ENCODE results near the gene SF3B6.

SF3B6 gene

GRCh38 chr2:24082787-24083566, 6.9 kb upstream of the SF3B6 start:
- Histone ChIP-seq H3K4me2 (ENCODE audit: insufficient read depth, low read length, poor library complexity, severe bottlenecking) (peak overlapping the region; percentile 98), H3K4ac (ENCODE audit: low read length) (no peak overlapping the region), H3K27me3 (ENCODE audit: control insufficient read depth in 3 of 3, insufficient read depth in 3 of 3, low read depth in 1 of 3, low read length in 3 of 3) (no peaks in the 10 kb centered on the region), H3K23ac (ENCODE audit: low read depth, low read length, poor library complexity) (no peak overlapping the region), H3K9me3 (replicated peaks in 1 of 2; ENCODE audit: control insufficient read depth in 2 of 2, insufficient read depth in 1 of 2, low read depth in 1 of 2, low read length in 2 of 2) (no peaks in the 10 kb centered on the region), H2BK5ac (ENCODE audit: low read length) (no peak overlapping the region), H2BK12ac (ENCODE audit: low read length) (no peak overlapping the region), H2BK15ac (ENCODE audit: low read length) (no peak overlapping the region), H3K4me3 (ENCODE audit: low read length in 2 of 2) (peak overlapping the region; percentile 63 to 92), H3K36me3 (replicated peaks in 1 of 2; ENCODE audit: control insufficient read depth in 2 of 2, insufficient read depth in 2 of 2, low read length in 2 of 2) (peaks cover 15 to 44% of the 10 kb centered on the region in 2 donors), H4K8ac (ENCODE audit: low read depth, low read length) (no peak overlapping the region), H3K18ac (ENCODE audit: low read length) (peak overlapping the region; percentile 58), H2AK5ac (ENCODE audit: low read depth, low read length) (peak overlapping the region; percentile 68), H3K79me1 (ENCODE audit: low read depth, low read length) (no peaks in the 10 kb centered on the region), H2BK120ac (ENCODE audit: low read depth, low read length) (peak overlapping the region; percentile 63), H2AFZ (ENCODE audit: low read length) (peak overlapping the region; percentile 94), H3K14ac (ENCODE audit: low read length) (no peak overlapping the region), H3K4me1 (ENCODE audit: control insufficient read depth in 2 of 2, insufficient read depth in 1 of 2, low read depth in 1 of 2, low read length in 2 of 2) (peaks cover 0 to 8% of the 10 kb centered on the region in 2 donors), H3K27ac (replicated peaks; ENCODE audit: low read length) (peak overlapping the region; percentile 98), H4K91ac (ENCODE audit: low read depth, low read length, poor library complexity) (peak overlapping the region; percentile 22), H3K9ac (ENCODE audit: low read depth, low read length, poor library complexity) (no peak overlapping the region)
- no CpG with 5 or more reads among the region's 8 CpGs for WGBS, 2 donors (ENCODE audit: extremely low coverage in 2 of 2, insufficient read length in 2 of 2, insufficient replicate concordance in 1 of 2)
- no peak for DNase-seq (ENCODE audit: low spot score)

GRCh38 chr2:24080701-24081100, 4.6 kb upstream of the SF3B6 start:
- Histone ChIP-seq H4K91ac (ENCODE audit: low read depth, low read length, poor library complexity) (no peak overlapping the region), H3K23ac (ENCODE audit: low read depth, low read length, poor library complexity) (no peak overlapping the region), H3K4me3 (ENCODE audit: low read length in 2 of 2) (no peak overlapping the region), H2BK12ac (ENCODE audit: low read length) (no peak overlapping the region), H2BK15ac (ENCODE audit: low read length) (no peak overlapping the region), H3K9me3 (replicated peaks in 1 of 2; ENCODE audit: control insufficient read depth in 2 of 2, insufficient read depth in 1 of 2, low read depth in 1 of 2, low read length in 2 of 2) (no peaks in the 10 kb centered on the region), H3K4ac (ENCODE audit: low read length) (no peak overlapping the region), H3K4me2 (ENCODE audit: insufficient read depth, low read length, poor library complexity, severe bottlenecking) (no peak overlapping the region), H2AK5ac (ENCODE audit: low read depth, low read length) (no peak overlapping the region), H3K27me3 (ENCODE audit: control insufficient read depth in 3 of 3, insufficient read depth in 3 of 3, low read depth in 1 of 3, low read length in 3 of 3) (no peaks in the 10 kb centered on the region), H4K8ac (ENCODE audit: low read depth, low read length) (no peak overlapping the region), H3K9ac (ENCODE audit: low read depth, low read length, poor library complexity) (no peak overlapping the region), H2BK120ac (ENCODE audit: low read depth, low read length) (no peak overlapping the region), H3K4me1 (ENCODE audit: control insufficient read depth in 2 of 2, insufficient read depth in 1 of 2, low read depth in 1 of 2, low read length in 2 of 2) (peaks cover 0 to 10% of the 10 kb centered on the region in 2 donors), H3K18ac (ENCODE audit: low read length) (no peak overlapping the region), H3K14ac (ENCODE audit: low read length) (no peak overlapping the region), H2AFZ (ENCODE audit: low read length) (no peak overlapping the region), H2BK5ac (ENCODE audit: low read length) (no peak overlapping the region), H3K79me1 (ENCODE audit: low read depth, low read length) (no peaks in the 10 kb centered on the region), H3K27ac (replicated peaks; ENCODE audit: low read length) (no peak overlapping the region), H3K36me3 (replicated peaks in 1 of 2; ENCODE audit: control insufficient read depth in 2 of 2, insufficient read depth in 2 of 2, low read length in 2 of 2) (peaks cover 15 to 50% of the 10 kb centered on the region in 2 donors)
- no CpG with 5 or more reads among the region's 2 CpGs for whole genome bisulfite sequencing, 2 donors (ENCODE audit: extremely low coverage in 2 of 2, insufficient read length in 2 of 2, insufficient replicate concordance in 1 of 2)
- no peak for DNase-seq (ENCODE audit: low spot score)

- Histone ChIP-seq H3K14ac (ENCODE audit: low read length) (no peak overlapping the region), H3K4me3 (ENCODE audit: low read length in 2 of 2) (no peak overlapping the region), H2AK5ac (ENCODE audit: low read depth, low read length) (no peak overlapping the region), H3K9me3 (replicated peaks in 1 of 2; ENCODE audit: control insufficient read depth in 2 of 2, insufficient read depth in 1 of 2, low read depth in 1 of 2, low read length in 2 of 2) (no peaks in the 10 kb centered on the region), H3K27me3 (ENCODE audit: control insufficient read depth in 3 of 3, insufficient read depth in 3 of 3, low read depth in 1 of 3, low read length in 3 of 3) (no peaks in the 10 kb centered on the region), H2BK5ac (ENCODE audit: low read length) (no peak overlapping the region), H2AFZ (ENCODE audit: low read length) (no peak overlapping the region), H4K91ac (ENCODE audit: low read depth, low read length, poor library complexity) (no peak overlapping the region), H3K27ac (replicated peaks; ENCODE audit: low read length) (no peak overlapping the region), H3K4ac (ENCODE audit: low read length) (no peak overlapping the region), H2BK15ac (ENCODE audit: low read length) (no peak overlapping the region), H2BK12ac (ENCODE audit: low read length) (no peak overlapping the region), H3K9ac (ENCODE audit: low read depth, low read length, poor library complexity) (no peak overlapping the region), H3K79me1 (ENCODE audit: low read depth, low read length) (no peaks in the 10 kb centered on the region), H3K23ac (ENCODE audit: low read depth, low read length, poor library complexity) (no peak overlapping the region), H4K8ac (ENCODE audit: low read depth, low read length) (no peak overlapping the region), H3K4me1 (ENCODE audit: control insufficient read depth in 2 of 2, insufficient read depth in 1 of 2, low read depth in 1 of 2, low read length in 2 of 2) (peaks cover 2 to 6% of the 10 kb centered on the region in 2 donors), H2BK120ac (ENCODE audit: low read depth, low read length) (no peak overlapping the region), H3K4me2 (ENCODE audit: insufficient read depth, low read length, poor library complexity, severe bottlenecking) (no peak overlapping the region), H3K18ac (ENCODE audit: low read length) (no peak overlapping the region), H3K36me3 (replicated peaks in 1 of 2; ENCODE audit: control insufficient read depth in 2 of 2, insufficient read depth in 2 of 2, low read length in 2 of 2) (peaks cover 14 to 64% of the 10 kb centered on the region in 2 donors)
- DNase-seq (ENCODE audit: low spot score): no peak
- WGBS, 2 donors (ENCODE audit: extremely low coverage in 2 of 2, insufficient read length in 2 of 2, insufficient replicate concordance in 1 of 2): no CpG with 5 or more reads among the region's 2 CpGs
Observed at GRCh38 chr2:24077879-24078278, 1.8 kb upstream of the SF3B6 start.

GRCh38 chr2:24077535-24077877, 1.4 kb upstream of the SF3B6 start:
- Histone ChIP-seq H2BK120ac (ENCODE audit: low read depth, low read length) (no peak overlapping the region), H3K79me1 (ENCODE audit: low read depth, low read length) (no peaks in the 10 kb centered on the region), H2BK5ac (ENCODE audit: low read length) (no peak overlapping the region), H3K9me3 (replicated peaks in 1 of 2; ENCODE audit: control insufficient read depth in 2 of 2, insufficient read depth in 1 of 2, low read depth in 1 of 2, low read length in 2 of 2) (no peaks in the 10 kb centered on the region), H3K18ac (ENCODE audit: low read length) (no peak overlapping the region), H2AK5ac (ENCODE audit: low read depth, low read length) (peak overlapping the region; percentile 95), H3K36me3 (replicated peaks in 1 of 2; ENCODE audit: control insufficient read depth in 2 of 2, insufficient read depth in 2 of 2, low read length in 2 of 2) (peaks cover 11 to 64% of the 10 kb centered on the region in 2 donors), H3K4me3 (ENCODE audit: low read length in 2 of 2) (peak overlapping the region; percentile 83 to 89), H2BK12ac (ENCODE audit: low read length) (no peak overlapping the region), H4K91ac (ENCODE audit: low read depth, low read length, poor library complexity) (no peak overlapping the region), H3K4ac (ENCODE audit: low read length) (no peak overlapping the region), H3K4me1 (ENCODE audit: control insufficient read depth in 2 of 2, insufficient read depth in 1 of 2, low read depth in 1 of 2, low read length in 2 of 2) (peaks cover 2 to 6% of the 10 kb centered on the region in 2 donors), H3K14ac (ENCODE audit: low read length) (no peak overlapping the region), H3K23ac (ENCODE audit: low read depth, low read length, poor library complexity) (no peak overlapping the region), H2BK15ac (ENCODE audit: low read length) (no peak overlapping the region), H3K27me3 (ENCODE audit: control insufficient read depth in 3 of 3, insufficient read depth in 3 of 3, low read depth in 1 of 3, low read length in 3 of 3) (no peaks in the 10 kb centered on the region), H3K9ac (ENCODE audit: low read depth, low read length, poor library complexity) (peak overlapping the region; percentile 82), H2AFZ (ENCODE audit: low read length) (no peak overlapping the region), H4K8ac (ENCODE audit: low read depth, low read length) (peak overlapping the region; percentile 52), H3K4me2 (ENCODE audit: insufficient read depth, low read length, poor library complexity, severe bottlenecking) (peak overlapping the region; percentile 84), H3K27ac (replicated peaks; ENCODE audit: low read length) (no peak overlapping the region)
- no CpG with 5 or more reads among the region's 9 CpGs for WGBS, 2 donors (ENCODE audit: extremely low coverage in 2 of 2, insufficient read length in 2 of 2, insufficient replicate concordance in 1 of 2)
- no peak for DNase-seq (ENCODE audit: low spot score)
